Activated T-helper 1 cell treated with anti-CD3 and anti-CD28 coated beads, Interleukin-12 subunit alpha, Interleukin-12 subunit beta, Interleukin-2, Interleukin-4 antibody, amounts not matched to agents 30 ng/mL and 10 ng/mL and 1 ng/mL, durations not matched to agents 14 hours and 24 hours and 36 hours (primary cell): ENCODE results near the gene TBX10. TPM values are rescaled to one million over a fixed set of nuclear protein-coding genes. Genes with fewer than 3 reads are reported as not detected.
"Not testable (repeated sequence)": the region's sequence is repeated elsewhere in the genome, so short reads cannot be mapped to it uniquely, and the experiment has no call there.

Source experiments
- DNase-seq: peaks from one replicate; pipeline ENCODE4 v3.0.0; 2021; ENCODE audit warnings: low spot score
- H3K27ac Mint-ChIP-seq: one replicate; pipeline ENCODE4 v1.8.0; 2021; ENCODE audit warnings: mild to moderate bottlenecking, mixed read lengths
- H3K27me3 Mint-ChIP-seq: one replicate; pipeline ENCODE4 v1.8.0; 2022; ENCODE audit warnings: mild to moderate bottlenecking, moderate library complexity, mixed read lengths; ENCODE audit not compliant: insufficient read depth
- H3K36me3 Mint-ChIP-seq: one replicate; pipeline ENCODE4 v1.8.0; 2021; ENCODE audit warnings: low read depth, mixed read lengths
- H3K4me1 Mint-ChIP-seq: one replicate; pipeline ENCODE4 v1.8.0; 2021; ENCODE audit warnings: low read depth, mixed read lengths
- H3K4me3 Mint-ChIP-seq: one replicate; pipeline ENCODE4 v1.8.0; 2021; ENCODE audit warnings: mild to moderate bottlenecking, moderate library complexity, mixed read lengths
- H3K9me3 Mint-ChIP-seq: one replicate; pipeline ENCODE4 v1.8.0; 2021; ENCODE audit warnings: mixed read lengths
- intact Hi-C: fragments of 100-400 bp; cut with micrococcal nuclease; formaldehyde crosslinking; loops from one replicate; pipeline ENCODE4 v1.15.1; 2024
- total RNA-seq: library from RNA; stranded (reverse); gene quantifications from 2 replicates; pipeline ENCODE4 v1.2.3, GENCODE V29; 2022

The TBX10 gene
- total RNA-seq, 1 donor from 2014 or later, result not detected

- no peak overlapping the region for H3K27ac Mint-ChIP-seq
- H3K4me1 Mint-ChIP-seq, result peaks cover 13% of the 10 kb centered on the region
- peaks cover 25% of the 10 kb centered on the region for H3K27me3 Mint-ChIP-seq
- no peak overlapping the region for H3K4me3 Mint-ChIP-seq
- H3K36me3 Mint-ChIP-seq, result no peaks in the 10 kb centered on the region
- intact Hi-C loops, result no loop called here
- no peak for DNase-seq
- no peaks in the 10 kb centered on the region for H3K9me3 Mint-ChIP-seq
Observed at GRCh38 chr11:67599149-67599548, 40.4 kb downstream of the TBX10 start.

DNA sequence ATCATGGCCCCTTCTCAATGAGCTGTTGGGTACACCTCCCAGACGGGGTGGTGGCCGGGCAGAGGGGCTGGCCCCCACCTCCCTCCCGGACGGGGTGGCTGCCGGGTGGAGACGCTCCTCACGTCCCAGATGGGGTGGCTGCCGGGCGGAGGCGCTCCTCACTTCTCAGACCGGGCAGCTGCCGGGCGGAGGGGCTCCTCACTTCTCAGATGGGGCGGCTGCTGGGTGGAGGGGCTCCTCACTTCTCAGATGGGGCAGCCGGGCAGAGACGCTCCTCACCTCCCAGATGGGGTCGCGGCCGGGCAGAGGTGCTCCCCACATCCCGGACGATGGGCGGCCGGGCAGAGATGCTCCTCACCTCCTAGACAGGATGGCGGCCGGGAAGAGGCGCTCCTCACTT is 41.6 kb downstream of the TBX10 start:
- H3K9me3 Mint-ChIP-seq, intact Hi-C loops, H3K36me3 Mint-ChIP-seq, H3K4me3 Mint-ChIP-seq, DNase-seq, H3K27ac Mint-ChIP-seq: not testable (repeated sequence)
- Mint-ChIP-seq H3K27me3 (peaks cover 28% of the 10 kb centered on the region), H3K4me1 (peaks cover 13% of the 10 kb centered on the region)

GRCh38 chr11:67597458-67597857 is 42.1 kb downstream of the TBX10 start:
- H3K4me3 Mint-ChIP-seq, DNase-seq, H3K36me3 Mint-ChIP-seq, H3K9me3 Mint-ChIP-seq, intact Hi-C loops, H3K27ac Mint-ChIP-seq: not testable (repeated sequence)
- Mint-ChIP-seq H3K27me3 (peaks cover 25% of the 10 kb centered on the region), H3K4me1 (peaks cover 13% of the 10 kb centered on the region)

GRCh38 chr11:67596753-67597300 is 42.7 kb downstream of the TBX10 start:
- H3K27ac Mint-ChIP-seq, result no peak overlapping the region
- peaks cover 29% of the 10 kb centered on the region for H3K27me3 Mint-ChIP-seq
- H3K4me3 Mint-ChIP-seq, result no peak overlapping the region
- peaks cover 13% of the 10 kb centered on the region for H3K4me1 Mint-ChIP-seq
- H3K36me3 Mint-ChIP-seq, result no peaks in the 10 kb centered on the region
- intact Hi-C loops, result no loop called here
- no peaks in the 10 kb centered on the region for H3K9me3 Mint-ChIP-seq
- no peak for DNase-seq

DNA sequence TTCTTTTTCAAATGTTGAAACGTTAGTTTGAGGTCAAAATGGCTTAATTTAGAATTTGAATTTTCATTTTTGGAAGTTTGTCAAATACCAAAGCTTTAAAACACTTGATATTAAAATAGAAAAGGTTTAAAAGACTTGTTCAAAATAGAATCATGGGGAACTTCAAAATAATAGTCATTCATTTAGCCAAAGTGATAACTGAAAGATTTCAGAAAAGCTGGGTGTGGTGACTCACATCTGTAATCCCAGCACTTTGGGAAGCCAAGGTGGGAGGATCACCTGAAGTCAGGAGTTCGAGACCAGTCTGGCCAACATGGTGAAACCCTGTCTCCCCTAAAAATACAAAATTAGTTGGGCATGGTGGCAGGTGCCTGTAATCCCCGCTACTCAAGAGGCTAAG is 45.1 kb downstream of the TBX10 start:
- no peak overlapping the region for H3K27ac Mint-ChIP-seq
- H3K36me3 Mint-ChIP-seq, result no peaks in the 10 kb centered on the region
- no peaks in the 10 kb centered on the region for H3K9me3 Mint-ChIP-seq
- DNase-seq, result no peak
- intact Hi-C loops, result no loop called here
- no peaks in the 10 kb centered on the region for H3K4me1 Mint-ChIP-seq
- no peak overlapping the region for H3K4me3 Mint-ChIP-seq
- peaks cover 16% of the 10 kb centered on the region for H3K27me3 Mint-ChIP-seq

- Mint-ChIP-seq H3K27me3 (peaks cover 10% of the 10 kb centered on the region), H3K9me3 (no peaks in the 10 kb centered on the region), H3K4me1 (no peaks in the 10 kb centered on the region), H3K36me3 (no peaks in the 10 kb centered on the region), H3K4me3 (no peak overlapping the region), H3K27ac (no peak overlapping the region)
- intact Hi-C loops, result no loop called here
- DNase-seq, result no peak
Observed at GRCh38 chr11:67593565-67593905, 46.0 kb downstream of the TBX10 start.

- intact Hi-C loops, result no loop called here
- Mint-ChIP-seq H3K27me3 (peaks cover 10% of the 10 kb centered on the region), H3K27ac (no peak overlapping the region), H3K4me1 (no peaks in the 10 kb centered on the region), H3K36me3 (peaks cover 2% of the 10 kb centered on the region), H3K4me3 (no peak overlapping the region), H3K9me3 (no peaks in the 10 kb centered on the region)
- no peak for DNase-seq
Observed at GRCh38 chr11:67592880-67593564, 46.5 kb downstream of the TBX10 start.

DNA sequence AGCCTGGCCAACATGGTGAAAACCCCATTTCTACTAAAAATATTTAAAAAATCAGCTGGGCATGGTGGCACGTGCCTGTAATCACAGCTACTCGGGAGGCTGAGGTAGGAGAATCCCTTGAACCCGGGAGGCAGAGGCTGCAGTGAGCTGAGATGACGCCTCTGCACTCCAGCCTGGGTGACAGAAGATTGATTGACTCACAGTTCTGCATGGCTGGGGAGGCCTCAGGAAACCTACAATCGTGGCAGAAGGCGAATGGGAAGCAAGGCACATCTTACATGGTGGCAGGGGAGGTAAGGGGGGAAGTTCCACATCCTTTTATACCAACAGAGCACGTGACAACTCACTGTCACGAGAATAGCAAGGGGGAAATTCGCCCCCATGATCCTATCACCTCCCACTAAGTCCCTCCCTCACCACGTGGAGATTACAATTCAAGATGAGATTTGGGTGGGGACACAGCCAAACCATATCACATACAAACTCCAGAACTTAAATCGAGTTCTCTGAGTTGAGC is 50.6 kb downstream of the TBX10 start:
- peaks cover 10% of the 10 kb centered on the region for H3K27me3 Mint-ChIP-seq
- peaks cover 15% of the 10 kb centered on the region for H3K4me1 Mint-ChIP-seq
- peaks cover 24% of the 10 kb centered on the region for H3K36me3 Mint-ChIP-seq
- not testable (repeated sequence) for H3K27ac Mint-ChIP-seq, H3K9me3 Mint-ChIP-seq, H3K4me3 Mint-ChIP-seq, DNase-seq
- intact Hi-C loops, result loop anchor here (10.0 kb wide), 1 partner anchor 234 kb away; the partner anchor contains the start of gene POLD4

- Mint-ChIP-seq H3K4me1 (peaks cover 19% of the 10 kb centered on the region), H3K27ac (no peak overlapping the region), H3K36me3 (peaks cover 25% of the 10 kb centered on the region), H3K9me3 (peaks cover 5% of the 10 kb centered on the region), H3K4me3 (no peak overlapping the region), H3K27me3 (peaks cover 7% of the 10 kb centered on the region)
- no peak for DNase-seq
- intact Hi-C loops, result loop anchor here (10.0 kb wide), 1 partner anchor 233 kb away; the partner anchor contains the start of gene POLD4
Observed at GRCh38 chr11:67588136-67588503, 51.4 kb downstream of the TBX10 start.

DNA sequence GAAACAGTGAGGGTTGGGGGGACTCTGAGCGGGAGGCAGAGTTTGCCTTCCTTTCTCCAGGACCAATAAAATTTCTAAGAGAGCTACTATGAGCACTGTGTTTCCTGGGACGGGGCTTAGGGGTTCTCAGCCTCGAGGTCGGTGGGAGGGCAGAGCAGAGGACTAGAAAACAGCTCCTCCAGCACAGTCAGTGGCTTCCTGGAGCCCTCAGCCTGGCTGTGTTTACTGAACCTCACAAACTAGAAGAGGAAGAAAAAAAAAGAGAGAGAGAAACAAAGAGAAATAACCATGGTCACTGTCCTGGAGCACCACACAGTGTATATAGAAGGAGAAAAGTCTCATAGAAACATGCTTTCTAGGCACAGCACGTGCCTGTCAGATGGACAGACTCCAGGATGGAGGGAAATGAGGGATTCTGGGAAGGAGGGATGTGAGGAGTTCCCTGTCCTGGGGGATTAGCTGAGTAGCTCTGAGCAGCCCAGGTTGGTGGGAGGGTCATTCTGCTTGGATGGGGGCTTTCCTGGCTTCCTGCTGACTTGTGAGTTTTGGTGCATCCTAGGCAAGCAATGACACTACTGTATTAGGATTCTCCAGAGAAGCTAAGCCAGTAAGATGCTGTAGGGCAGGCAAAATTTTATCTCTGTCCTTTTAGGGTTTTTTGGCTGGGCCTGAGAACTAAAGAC is 52.9 kb downstream of the TBX10 start:
- Mint-ChIP-seq H3K4me3 (no peak overlapping the region), H3K36me3 (peaks cover 25% of the 10 kb centered on the region), H3K4me1 (peaks cover 32% of the 10 kb centered on the region), H3K27me3 (peaks cover 5% of the 10 kb centered on the region), H3K9me3 (peaks cover 5% of the 10 kb centered on the region), H3K27ac (peak overlapping the region; percentile 53)
- intact Hi-C loops, result loop anchor here (10.0 kb wide), 1 partner anchor 232 kb away; the partner anchor contains the start of gene POLD4
- no peak for DNase-seq

GRCh38 chr11:67585911-67586310 is 53.7 kb downstream of the TBX10 start:
- peak overlapping the region; percentile 4 for H3K27ac Mint-ChIP-seq
- peaks cover 5% of the 10 kb centered on the region for H3K27me3 Mint-ChIP-seq
- H3K4me1 Mint-ChIP-seq, result peaks cover 34% of the 10 kb centered on the region
- H3K9me3 Mint-ChIP-seq, result peaks cover 5% of the 10 kb centered on the region
- no peak for DNase-seq
- H3K4me3 Mint-ChIP-seq, result peak overlapping the region; percentile 81
- intact Hi-C loops, result loop anchor here (10.0 kb wide), 1 partner anchor 231 kb away; the partner anchor contains the start of gene POLD4
- peaks cover 25% of the 10 kb centered on the region for H3K36me3 Mint-ChIP-seq

DNA sequence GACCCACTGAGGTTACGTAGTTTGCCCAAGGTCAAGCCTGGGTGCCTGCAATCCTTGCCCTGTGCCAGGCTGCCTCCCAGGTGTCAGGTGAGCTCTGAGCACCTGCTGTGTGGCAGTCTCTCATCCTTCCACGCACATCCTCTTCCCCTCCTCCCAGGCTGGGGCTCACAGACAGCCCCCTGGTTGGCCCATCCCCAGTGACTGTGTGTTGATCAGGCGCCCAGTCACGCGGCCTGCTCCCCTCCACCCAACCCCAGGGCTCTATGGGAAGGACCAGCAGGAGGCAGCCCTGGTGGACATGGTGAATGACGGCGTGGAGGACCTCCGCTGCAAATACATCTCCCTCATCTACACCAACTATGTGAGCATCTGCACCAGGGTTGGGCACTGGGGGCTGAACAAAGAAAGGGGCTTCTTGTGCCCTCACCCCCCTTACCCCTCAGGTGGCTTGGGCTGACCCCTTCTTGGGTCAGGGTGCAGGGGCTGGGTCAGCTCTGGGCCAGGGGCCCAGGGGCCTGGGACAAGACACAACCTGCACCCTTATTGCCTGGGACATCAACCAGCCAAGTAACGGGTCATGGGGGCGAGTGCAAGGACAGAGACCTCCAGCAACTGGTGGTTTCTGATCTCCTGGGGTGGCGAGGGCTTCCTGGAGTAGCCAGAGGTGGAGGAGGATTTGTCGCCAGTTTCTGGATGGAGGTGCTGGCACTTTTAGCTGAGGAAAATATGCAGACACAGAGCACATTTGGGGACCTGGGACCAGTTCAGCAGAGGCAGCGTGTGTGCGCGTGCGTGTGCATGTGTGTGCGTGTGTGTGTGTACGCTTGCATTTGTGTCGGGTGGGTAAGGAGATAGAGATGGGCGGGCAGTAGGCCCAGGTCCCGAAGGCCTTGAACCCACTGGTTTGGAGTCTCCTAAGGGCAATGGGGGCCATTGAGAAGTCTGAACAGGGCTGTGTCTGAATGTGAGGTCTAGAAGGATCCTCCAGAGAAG is 54.4 kb downstream of the TBX10 start:
- intact Hi-C loops, result loop anchor here (10.0 kb wide), 1 partner anchor 230 kb away; the partner anchor contains the start of gene POLD4
- peak overlapping the region; percentile 76 for H3K27ac Mint-ChIP-seq
- H3K27me3 Mint-ChIP-seq, result peaks cover 9% of the 10 kb centered on the region
- peaks cover 5% of the 10 kb centered on the region for H3K9me3 Mint-ChIP-seq
- H3K36me3 Mint-ChIP-seq, result peaks cover 25% of the 10 kb centered on the region
- no peak for DNase-seq
- peak overlapping the region; percentile 81 for H3K4me3 Mint-ChIP-seq
- H3K4me1 Mint-ChIP-seq, result peaks cover 34% of the 10 kb centered on the region
